Measurements from ENCODE around the gene CREB3L1. TPM values are rescaled to one million over a fixed set of nuclear protein-coding genes. Genes with fewer than 3 reads are reported as not detected.
"Not testable (repeated sequence)": the region's sequence is repeated elsewhere in the genome, so short reads cannot be mapped to it uniquely, and the experiment has no call there.

CREB3L1 gene
- total RNA-seq, 1 experiment from 2014 or later, result 23.9 TPM

DNA sequence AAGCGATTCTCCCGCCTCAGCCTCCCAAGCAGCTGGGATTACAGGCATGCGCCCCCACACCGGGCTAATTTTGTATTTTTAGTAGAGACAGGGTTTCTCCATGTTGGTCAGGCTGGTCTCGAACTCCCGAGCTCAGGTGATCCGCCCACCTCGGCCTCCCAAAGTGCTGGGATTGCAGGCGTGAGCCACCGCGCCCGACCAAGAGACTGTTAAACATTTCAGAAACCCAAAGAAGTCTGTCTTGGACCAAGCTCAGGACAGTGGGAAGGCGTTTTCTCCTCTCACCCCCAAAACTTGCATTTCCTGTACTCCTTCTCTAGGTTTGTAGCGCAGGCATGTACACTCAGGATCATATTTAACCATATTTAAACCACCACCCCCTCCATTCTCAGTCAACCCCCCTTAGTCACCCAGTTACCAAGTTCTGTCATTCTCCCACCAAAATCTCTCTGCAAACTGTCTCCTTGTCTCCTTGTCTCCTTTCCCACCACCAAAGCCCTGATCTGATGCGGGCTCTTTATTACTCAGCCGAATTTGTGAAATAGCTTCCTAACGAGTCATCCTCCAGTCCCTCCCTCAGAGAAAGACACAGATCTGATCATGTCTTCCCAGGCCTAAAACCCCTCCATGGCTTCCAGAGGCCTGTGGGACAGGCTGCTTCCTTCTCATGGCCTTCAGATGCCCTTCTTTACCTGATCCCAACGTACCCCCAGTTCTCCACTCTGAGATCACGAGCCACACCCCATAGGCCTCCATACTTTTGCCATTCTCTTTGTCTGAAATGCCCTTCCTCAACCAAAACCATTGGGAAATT, 29.0 kb upstream of the CREB3L1 start:
- DNase-seq (ENCODE audit: low read depth), result peak; percentile 98

DNA sequence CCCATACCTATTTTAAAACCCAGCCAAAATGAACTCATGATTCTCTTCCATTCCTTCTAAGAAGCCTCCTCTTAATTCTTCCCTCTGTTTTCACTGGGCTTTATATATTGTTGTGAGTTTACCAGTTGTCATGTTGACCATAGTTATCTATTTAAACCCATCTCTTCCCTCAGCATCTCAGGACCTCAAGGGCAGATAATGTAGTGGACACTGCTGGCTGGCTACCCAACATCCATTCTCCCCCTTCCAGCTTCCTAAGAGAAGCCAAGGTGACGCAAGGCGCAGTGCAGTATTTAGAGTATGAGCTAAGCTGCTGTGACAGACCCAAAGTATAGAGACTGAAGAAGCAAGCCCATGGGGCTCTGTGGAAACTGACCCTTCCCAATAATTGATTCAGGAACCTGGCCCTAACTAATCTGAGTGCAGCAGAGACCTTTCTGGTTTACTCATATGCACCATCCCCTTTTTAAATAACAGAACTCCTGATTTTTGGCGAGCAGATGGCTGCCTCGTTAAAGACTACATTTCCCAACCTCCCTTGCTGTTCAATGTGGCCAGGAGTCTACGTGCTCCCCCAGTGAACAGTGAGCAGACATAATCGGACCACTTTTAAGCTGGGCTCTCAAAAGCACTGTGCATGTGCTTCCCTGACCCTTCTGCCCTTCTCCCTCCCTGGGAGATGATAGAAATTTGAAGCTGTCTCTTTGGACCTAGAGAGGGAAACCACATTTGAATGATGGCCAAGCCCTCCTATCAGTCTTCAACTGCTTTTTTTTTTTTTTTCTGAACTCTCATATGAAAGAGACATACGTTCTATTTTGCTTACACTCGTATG, 28.1 kb upstream of the CREB3L1 start:
- DNase-seq (ENCODE audit: low read depth), result peak; percentile 77

DNA sequence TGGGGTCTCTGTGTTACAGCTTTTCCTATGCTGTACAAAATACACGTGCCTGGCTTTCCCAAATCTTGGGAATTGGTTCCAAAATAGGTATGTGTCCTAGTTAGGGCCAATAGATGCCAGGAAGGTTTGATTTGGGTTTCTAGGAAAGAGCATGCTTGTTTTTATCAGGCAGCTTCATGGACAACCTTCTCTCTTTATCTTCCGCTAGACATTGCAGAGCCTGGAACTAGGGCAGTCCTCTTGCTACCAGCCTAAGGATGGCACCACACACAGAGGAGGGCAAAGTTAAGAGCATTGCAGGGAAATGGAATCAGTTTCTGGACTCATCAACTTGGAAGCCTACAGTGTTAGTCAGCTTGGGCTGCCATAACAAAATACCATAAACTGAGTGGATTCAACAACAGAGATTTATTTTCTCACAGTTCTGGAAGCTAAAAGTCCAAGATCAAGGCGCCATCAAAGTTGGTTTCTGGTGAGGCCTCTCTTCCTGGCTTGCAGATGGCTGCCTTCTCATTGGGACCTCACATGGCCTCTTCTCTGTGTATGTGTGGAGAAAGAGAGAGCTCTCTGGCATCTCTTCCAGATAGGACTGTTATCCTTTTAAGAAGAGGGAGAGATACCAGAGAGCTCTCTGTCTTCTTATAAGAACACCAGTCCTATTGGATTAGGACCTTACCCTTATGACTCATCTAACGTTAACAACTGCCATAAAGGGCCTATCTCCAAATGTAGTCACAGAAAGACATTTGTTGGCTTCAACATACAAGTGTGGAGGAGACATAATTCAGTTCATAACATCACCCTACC, 27.3 kb upstream of the CREB3L1 start:
- peak; percentile 50 for DNase-seq (ENCODE audit: low read depth)

DNA sequence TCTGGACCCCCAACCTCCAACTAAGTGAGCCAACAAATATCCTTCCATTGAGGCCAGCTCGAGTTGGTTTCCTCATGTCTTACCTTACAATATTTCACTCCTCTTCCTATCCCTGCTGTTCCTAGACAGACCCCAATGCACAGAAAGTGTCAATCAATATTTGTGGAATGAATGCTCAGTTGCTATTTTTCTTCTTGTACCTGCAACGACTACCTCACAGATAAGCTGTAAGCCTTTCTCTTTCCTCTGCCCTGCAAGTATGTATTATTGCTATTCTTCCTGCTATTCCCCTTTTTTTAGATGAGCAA, 26.8 kb upstream of the CREB3L1 start:
- no peak for DNase-seq (ENCODE audit: low read depth)

DNA sequence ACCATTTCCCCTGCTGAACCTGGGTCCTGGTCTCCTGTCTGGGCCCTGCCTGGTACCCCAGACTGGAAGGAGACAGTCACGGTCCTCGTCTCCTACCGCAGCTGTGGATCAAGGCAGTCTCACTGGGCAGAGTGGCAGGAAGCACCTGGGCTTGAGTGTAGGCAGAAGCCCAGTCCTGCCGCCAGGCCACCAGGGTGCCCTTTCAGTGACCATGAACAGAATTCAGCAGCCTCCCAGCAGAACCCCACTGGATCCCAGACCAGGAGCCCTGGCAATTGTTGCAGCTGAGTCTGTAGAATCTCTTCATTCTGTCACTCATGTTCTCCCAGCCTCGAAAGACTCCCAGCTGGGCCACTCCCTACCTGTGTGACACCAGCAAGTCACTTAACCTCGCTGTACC, 25.5 kb upstream of the CREB3L1 start:
- DNase-seq (ENCODE audit: low read depth), result no peak

DNA sequence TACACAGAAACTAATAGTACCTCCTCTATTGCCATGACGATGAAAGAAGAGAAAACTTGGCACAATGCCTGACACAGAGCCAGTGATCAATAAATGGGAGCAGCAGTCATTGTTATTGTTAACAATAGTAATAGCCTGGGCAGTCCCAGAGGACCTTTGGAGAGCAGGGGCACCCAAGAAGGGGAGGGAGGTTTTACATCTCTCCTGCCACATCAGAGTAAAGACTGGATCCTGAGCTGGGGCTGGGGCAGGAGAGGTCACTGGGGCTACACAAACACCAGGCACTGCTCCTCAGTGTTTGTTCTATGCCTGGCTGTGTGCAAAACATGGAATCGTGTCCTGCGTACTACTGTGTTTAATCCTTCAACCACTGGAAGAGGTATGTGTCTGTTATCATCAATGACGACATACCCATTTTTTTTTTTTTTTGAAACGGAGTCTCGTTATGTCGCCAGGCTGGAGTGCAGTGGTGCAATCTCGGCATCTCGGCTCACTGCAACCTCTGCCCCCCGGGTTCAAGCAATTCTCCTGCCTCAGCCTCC, 25.0 kb upstream of the CREB3L1 start:
- DNase-seq (ENCODE audit: low read depth), result no peak

DNA sequence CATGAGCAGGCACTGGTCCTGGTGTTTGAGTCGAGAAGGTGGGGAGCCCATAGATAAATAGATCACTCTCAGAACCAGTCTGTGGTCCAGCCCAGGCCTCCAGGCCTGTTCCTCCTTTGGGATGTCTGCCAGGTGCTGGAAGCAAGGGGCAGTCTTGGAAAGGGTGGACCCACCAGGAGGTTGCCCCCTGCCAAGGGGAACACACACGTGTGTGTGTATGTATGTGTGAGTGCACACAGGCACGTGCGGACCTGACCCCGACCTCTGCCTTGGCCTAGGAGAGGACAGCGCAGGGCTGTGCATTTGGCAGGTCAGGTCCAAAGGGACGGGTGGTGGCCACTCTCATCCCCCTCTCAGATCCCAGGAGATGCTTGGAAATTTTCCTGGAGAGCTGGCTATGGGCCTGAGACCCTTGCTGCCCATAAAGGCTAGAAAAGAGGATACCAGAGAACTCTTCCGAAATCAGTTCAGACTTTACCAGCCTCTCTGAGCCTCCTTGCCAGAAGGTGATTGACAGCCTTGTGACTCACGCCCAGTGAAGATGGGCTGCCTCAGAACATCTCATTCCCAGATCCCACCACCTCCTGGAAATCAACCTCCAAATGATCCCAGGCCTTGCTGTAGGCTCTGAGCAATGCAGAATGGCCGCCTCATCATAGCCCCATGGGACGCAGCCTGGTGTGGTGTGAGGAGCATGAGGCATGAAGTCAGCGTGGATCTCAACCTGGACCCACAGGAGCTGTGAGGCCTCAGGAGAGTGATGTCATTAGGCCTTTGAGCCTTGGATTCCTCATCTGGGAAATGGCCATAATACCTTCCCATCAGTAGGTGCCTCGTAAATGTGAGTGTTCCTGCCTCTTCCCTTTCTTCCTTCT, 24.0 kb upstream of the CREB3L1 start:
- DNase-seq (ENCODE audit: low read depth), result peak; percentile 50

DNA sequence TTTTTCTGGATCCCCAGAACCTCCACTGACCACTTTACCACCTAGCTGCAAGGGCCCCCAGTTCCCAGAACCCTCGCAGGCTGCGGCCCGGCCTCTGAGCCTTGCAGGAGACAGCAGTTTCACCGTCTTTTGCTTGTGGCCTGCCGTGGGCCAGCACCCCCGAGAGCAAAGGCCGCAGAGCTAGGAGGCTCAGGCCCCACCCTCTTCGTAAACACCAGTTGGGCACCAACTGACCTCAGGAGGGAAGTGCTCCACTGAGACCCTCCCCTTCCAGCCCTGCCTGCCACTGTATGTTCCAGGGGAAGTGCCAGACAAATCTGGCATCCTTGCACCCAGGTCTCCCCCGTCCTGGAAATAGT, 23.4 kb upstream of the CREB3L1 start:
- DNase-seq (ENCODE audit: low read depth), result no peak

DNA sequence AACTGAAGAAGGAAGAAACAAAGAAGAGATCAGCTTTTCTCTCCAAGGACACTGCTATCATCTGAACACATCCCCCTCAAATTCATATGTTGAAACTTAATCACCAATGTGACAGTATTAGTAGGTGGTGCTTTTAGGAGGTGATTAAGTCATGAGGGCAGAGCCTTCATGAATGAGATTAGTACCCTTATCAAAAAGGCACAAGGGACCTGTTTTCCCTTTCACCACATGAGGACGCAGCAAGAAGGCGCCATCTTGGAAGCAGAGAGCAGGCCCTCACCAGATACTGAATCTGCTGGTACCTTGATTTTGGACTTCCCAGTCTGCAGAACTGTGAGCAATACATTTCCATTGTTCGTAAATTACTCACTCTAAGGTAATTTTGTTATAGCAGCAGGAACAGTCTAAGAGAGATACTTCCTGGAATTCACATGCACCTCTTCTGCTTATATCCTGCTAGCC, 20.9 kb upstream of the CREB3L1 start:
- no peak for DNase-seq (ENCODE audit: low read depth)

DNA sequence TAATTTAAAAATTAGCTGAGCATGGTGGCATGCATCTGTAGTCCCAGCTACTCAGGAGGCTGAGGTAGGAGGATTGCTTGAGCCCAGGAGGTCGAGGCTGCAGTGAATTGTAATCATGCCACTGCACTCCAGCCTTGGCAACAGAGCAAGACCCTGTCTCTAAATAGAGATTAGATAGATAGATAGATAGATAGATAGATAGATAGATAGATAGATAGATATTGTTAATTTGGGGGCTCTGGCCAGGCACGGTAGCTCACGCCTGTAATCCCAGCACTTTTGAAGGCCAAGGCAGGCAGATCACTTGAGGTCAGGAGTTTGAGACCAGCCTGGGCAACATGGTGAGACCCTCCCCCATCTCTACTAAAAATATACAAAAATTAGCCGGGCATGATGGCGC, 18.1 kb upstream of the CREB3L1 start:
- not testable (repeated sequence) for DNase-seq (ENCODE audit: low read depth)

DNA sequence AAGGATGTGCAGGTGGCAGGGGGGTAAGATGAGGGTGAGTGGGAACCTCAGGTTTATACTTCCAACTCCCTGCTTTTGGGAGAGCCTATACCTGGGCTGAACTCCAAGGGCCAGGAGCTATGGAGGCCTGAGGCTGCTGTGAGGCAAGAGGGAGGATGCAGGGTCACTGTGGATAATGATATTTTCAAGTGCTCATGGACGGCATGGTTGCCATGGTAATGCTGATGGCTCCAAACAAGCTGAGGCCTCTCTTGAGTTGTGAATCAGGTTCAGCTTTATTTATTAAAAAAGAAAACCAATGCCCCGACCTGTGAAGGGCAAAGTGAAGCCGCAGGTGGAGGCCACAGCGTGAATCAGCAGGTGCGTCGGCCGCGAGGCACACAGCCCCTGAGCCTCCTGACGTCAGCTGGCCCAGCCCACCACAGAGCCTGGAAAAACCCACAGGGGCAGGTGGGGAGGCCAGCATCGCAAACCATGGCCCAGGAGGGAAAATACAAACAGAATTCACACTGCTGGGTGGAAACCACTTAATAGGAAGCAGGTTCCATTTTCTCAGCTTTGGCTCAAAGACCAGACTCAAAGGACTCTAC, 17.4 kb upstream of the CREB3L1 start:
- no peak for DNase-seq (ENCODE audit: low read depth)

DNA sequence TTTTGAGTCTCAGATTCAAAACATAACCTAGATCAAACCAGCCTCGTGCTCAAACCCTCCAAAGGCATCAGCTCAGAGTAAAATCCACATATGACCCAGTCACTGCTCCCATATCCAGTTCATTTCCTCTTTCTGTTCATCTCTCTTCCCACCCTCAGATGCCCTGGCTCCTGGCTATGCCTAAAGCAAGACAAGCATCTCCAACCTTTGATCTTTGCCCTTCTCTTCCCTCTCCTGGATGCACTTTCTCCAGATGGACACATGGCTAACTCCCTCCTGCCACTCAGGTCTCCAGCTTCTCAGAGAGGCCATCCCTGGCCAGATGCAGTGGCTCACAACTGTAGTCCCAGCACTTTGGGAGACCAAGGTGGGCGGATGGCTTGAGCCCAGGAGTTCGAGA, 14.3 kb upstream of the CREB3L1 start:
- DNase-seq (ENCODE audit: low read depth), result no peak

DNA sequence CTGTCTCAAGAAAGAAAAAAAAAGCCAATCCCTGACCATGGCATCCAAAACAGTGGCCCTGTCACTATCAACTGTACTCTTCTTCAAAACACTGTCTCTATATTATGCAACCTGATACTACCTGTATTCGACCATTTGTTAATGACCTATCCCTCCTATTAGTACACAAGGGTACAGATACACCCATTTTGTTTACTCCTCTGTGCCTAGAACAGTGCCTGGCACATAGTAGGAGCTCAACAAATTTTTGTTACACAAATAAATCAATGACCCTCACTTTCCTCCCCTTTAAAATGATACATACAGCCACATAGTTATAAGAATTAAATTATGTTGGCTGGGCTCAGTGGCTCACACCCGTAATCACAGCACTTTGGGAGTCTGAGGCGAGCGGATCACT, 13.4 kb upstream of the CREB3L1 start:
- DNase-seq (ENCODE audit: low read depth), result no peak

DNA sequence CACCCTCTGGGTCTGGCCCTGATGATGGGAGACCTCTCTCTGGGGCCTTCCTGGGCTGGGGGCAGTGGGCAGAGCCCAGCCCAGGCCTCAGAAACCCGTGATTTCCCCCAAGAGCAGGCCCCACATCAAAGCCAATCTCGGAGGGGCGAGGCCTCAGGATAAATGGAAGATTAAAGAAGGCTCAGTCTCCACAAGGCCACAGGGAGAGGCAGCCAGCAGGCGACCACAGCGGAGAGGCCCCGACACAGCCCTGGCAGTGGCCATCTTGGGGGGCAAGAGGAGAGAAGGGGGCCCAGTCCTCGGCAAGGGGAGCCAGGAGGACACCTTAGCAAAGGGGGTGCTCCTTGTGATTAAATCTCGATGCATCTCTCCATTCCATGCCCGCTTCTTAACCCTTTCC, 12.5 kb upstream of the CREB3L1 start:
- DNase-seq (ENCODE audit: low read depth), result no peak

DNA sequence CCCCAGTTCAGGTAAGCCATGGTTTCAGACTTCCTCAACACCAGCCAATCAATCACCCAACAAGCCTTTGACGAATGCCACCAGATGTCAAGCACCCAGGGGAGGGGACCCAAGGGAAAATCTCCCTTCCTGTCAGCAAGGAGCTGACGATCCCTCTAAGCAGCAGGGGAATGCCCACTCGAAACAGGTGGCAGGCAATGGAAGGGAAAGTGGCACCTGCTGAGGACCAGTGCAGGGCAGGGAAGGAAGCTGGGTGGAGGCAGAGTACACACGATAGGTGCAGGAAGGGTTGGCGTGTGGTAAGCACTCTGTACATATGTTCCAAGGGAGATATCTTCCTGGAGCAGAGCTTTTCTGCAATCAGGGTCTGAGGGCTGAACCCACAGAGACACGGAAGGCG, 11.7 kb upstream of the CREB3L1 start:
- no peak for DNase-seq (ENCODE audit: low read depth)

DNA sequence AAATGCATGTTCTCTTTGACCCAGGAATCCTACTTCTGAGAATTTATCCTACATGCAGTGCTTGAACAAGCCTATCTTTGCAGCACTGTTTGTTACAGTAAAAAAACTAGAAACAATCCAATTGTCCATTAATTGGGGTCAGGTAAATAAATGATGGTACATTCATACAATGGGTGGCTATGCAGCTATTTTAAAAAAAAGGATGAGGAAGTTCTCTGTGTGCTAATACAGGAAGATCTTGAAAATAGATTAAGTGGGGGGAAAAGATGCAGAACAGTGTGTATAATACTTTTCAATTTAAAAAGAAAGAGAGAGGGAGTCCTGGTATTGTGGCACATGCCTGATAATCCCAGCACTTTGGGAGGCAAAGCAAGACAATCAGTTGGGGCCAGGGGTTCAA, 9.5 kb upstream of the CREB3L1 start:
- no peak for DNase-seq (ENCODE audit: low read depth)

DNA sequence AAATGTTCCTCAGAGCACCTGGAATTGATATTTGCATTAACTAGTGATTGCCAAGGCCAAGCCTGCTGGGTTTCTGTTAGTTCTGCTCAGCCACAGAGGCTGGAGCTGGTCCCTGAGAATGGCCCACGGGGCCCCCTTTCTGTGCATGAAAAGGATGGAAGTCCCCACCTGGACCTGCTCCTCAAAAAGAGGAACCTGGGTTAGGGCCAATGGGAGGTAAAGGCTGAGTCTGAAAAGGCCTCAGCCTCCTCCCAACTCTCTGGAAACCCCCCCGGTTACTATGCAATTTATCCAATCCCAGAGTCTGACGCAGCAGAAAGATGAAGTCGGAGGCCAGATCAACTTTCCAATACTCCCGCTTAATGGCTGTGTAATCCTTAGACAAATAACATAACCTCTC, 6.8 kb upstream of the CREB3L1 start:
- no peak for DNase-seq (ENCODE audit: low read depth)

DNA sequence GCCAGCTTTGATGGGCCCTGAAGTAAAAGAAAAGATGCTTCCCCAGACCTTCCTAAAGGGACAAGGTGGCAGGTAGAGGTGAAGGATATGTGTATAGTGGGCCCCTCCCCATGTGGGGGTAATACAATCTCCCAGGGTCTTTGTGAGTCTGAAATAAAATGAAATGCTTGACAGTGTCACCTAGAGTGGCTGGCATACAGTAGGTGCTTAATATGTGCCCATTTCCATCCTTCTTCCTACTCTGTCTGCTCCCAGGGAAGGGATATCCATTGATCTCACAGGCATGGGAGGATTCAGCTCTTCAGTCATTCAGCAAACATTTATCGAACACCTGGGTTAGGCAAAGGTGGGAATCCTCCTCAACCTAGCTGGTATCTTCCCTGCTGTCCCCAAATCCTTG, 6.1 kb upstream of the CREB3L1 start:
- DNase-seq (ENCODE audit: low read depth), result no peak

DNA sequence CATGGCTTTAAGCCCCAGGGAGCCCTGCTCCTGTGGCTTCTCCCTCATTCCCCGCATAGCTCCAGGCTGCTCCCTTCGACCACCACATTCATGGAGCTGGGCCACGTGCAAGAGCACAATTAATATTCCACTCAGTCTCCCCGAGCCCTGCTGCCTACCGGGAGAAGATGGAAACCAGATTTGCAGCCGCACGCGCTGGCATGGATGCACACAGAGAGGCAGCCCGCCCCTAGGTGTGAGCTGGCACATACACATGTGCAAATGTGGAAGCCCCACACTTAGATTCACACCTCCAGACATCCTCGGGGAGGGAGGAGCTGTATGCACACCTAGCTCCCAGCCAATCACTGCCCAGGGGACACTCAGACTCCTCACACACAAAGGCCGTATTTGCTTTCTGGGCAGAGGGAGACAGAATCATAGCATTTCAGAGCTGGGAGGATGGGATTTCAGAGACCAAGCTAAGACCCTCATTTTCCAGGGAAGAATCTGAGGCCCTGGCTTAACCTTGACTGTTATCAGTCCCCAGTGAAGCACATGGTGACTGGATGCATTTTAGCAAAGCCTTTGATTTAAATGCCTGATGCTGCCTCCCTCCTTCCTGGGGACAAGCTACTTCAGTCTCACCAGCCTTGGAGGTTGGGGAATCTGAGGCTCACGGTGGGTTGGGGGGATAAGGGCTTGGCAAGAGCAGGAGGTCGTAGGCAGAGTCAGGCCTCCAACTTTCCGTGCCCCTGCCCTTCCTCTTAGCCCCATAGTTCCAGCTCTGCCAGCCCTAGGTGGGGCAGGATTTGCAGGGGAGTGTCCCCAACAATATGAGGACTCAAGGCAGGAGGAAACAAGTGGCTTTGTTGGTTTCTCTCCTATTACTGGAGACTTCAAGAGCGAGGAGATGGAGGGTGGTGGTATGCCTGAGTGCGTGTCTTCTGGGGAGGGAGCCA, 5.3 kb upstream of the CREB3L1 start:
- DNase-seq (ENCODE audit: low read depth), result no peak

Measured in LHCN-M2 (cell line).